ENCODE measurements around the gene HOXB3. TPM values are rescaled to one million over a fixed set of nuclear protein-coding genes. Genes with fewer than 3 reads are reported as not detected.

Gene HOXB3
- total and polyA plus RNA-seq, 8 donors: 1.1 to 5.6 (median 2.0) TPM

DNA sequence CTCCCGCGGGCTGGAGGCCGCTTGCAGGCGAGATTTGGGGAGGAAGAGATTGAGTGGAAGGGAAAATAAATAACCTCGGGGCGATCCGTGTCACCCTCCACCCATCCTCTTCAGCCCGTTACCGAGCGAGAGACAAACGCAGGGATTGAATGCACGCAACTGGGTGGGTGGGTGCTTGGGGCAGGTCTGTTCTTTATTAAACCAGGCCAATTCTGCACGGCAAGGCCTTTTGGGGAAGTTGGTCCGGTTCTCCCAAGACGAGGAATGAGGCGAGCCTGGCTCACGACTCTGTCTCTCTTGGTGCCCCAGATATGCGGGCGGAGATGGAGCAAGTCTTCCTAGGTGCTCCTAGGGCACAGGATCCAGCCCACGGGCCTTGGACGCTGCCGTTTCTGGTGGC lies 21.2 kb upstream of the HOXB3 start:
- peaks cover 0 to 5% (median 0%) of the 10 kb centered on the region in 3 donors for H3K4me1 ChIP-seq
- peaks cover 4 to 70% (median 10%) of the 10 kb centered on the region in 4 donors for H3K27me3 ChIP-seq
- no peaks in the 10 kb centered on the region for H3K36me3 ChIP-seq
- FAIRE-seq (no peak), ATAC-seq (peak in 1 of 4 donors; percentile 7), DNase-seq (no peak)
- TF ChIP-seq, protein P1, sequence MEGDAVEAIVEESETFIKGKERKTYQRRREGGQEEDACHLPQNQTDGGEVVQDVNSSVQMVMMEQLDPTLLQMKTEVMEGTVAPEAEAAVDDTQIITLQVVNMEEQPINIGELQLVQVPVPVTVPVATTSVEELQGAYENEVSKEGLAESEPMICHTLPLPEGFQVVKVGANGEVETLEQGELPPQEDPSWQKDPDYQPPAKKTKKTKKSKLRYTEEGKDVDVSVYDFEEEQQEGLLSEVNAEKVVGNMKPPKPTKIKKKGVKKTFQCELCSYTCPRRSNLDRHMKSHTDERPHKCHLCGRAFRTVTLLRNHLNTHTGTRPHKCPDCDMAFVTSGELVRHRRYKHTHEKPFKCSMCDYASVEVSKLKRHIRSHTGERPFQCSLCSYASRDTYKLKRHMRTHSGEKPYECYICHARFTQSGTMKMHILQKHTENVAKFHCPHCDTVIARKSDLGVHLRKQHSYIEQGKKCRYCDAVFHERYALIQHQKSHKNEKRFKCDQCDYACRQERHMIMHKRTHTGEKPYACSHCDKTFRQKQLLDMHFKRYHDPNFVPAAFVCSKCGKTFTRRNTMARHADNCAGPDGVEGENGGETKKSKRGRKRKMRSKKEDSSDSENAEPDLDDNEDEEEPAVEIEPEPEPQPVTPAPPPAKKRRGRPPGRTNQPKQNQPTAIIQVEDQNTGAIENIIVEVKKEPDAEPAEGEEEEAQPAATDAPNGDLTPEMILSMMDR (IDR thresholded peaks at IDR 0.05): no peak
- peak overlapping the region in 3 of 4 donors; percentile 21 to 62 (median 40) for H3K4me3 ChIP-seq
- no peak overlapping the region for H3K27ac ChIP-seq
- no peaks in the 10 kb centered on the region for H3K9me3 ChIP-seq
- intact Hi-C loops (cut with DNase I): loop anchor here in 1 of 3 donors (10.0 kb wide), 1 partner anchor 466 kb away; no protein-coding TSS in a partner anchor
- WGBS, 2 donors: 12% methylated on average over 22 of the region's 22 CpGs

DNA sequence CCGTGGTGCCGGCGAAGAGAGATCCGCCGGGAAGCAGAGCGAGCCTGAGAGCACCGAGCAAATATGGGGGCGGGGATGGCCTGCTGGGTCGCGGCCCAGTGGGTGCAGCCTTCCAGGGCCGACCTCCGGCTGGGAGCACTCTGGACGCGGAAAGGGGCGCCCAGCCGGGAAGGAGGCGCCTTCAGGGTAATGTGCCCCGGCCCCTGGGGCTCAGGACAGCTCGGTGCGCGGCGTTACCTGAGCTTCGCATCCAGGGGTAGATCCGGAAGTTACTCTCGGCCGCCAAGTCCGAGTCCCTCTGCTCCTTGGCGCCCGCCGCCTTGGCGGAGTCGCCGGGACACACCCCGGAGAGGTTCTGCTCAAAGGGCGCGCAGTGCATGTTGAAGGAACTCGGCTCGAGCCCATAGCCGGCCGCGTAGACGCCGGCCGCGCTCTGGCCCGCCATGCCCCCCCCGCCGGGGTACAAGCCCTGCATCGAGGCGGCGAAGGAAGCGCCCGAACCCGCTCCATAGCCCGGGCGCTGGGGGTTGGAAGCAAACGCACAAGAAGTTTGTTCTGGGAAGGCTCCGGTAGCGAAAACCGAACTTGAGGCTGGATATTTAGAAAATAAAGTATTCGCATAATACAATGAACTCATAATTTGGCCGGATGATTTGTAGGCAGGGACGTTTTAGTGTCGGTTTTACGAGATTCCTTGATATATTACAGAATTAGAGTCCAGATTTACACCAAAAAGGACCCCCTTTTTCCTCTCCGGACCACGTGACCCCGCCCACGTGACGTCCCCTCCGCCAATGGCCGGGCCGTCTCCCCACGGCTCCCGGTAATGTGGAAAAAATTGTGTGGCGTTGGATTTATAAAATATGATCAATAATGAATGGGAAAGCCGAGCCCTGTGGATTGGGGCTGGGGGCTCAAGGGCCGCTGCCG lies 20.5 kb upstream of the HOXB3 start, which contains the start of gene HOXB7:
TSS of gene HOXB7 (minus strand) at position 736 of the 930 bp plus-strand sequence. CDS start at position 637, 99 bp downstream.
- Histone ChIP-seq H3K9me3 (no peaks in the 10 kb centered on the region), H3K27me3 (peaks cover 2 to 71% (median 12%) of the 10 kb centered on the region in 4 donors), H3K36me3 (no peaks in the 10 kb centered on the region), H3K27ac (peak within 1 kb of the TSS in 1 of 4 donors; percentile 19), H3K4me1 (peaks cover 0 to 5% (median 0%) of the 10 kb centered on the region in 3 donors), H3K4me3 (peak within 1 kb of the TSS; percentile 18 to 62 (median 30))
- WGBS, 2 donors: 3% methylated on average over 69 to 79 of the region's 79 CpGs
- intact Hi-C loops (cut with DNase I): loop anchor here in 1 of 3 donors (10.0 kb wide), 1 partner anchor 466 kb away; no protein-coding TSS in a partner anchor
- TF ChIP-seq, protein P1 (IDR thresholded peaks at IDR 0.05): no peak
- peak in 3 of 6 donors; percentile 50 to 76 (median 70) for DNase-seq
- FAIRE-seq: no peak
- ATAC-seq: peak; percentile 54 to 63 (median 59)

DNA sequence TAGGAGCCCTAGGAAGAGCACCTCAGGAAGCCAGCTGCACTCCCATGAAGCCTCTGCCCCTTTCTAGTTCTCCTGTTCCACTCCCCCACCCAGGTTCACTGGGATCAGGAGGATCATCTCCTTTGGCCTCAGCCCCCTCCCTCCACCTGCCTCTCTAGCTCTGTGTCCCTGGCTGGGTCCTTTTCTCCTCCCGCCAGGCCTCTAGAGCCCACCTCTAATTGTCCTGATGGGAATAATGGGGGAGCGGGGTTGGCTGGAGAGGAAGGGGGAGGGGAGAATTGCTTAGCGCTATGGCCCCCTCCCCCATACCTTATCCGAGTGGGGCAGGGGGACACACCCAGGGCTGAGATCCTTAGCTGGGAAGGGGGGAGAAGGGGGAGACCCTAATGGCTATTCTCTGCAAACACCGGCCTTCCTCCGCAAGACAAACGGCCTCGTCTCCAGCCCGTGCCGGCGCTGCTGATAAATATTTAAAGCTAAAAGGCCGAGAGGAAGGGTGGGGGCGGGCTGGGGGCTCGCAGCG lies 19.8 kb upstream of the HOXB3 start:
- DNase-seq (no peak), FAIRE-seq (no peak), ATAC-seq (no peak)
- no peaks in the 10 kb centered on the region for H3K36me3 ChIP-seq
- H3K27ac ChIP-seq: no peak overlapping the region
- whole genome bisulfite sequencing, 2 donors: 6 to 8% methylated on average over 11 to 15 of the region's 15 CpGs
- H3K27me3 ChIP-seq: peaks cover 0 to 79% (median 16%) of the 10 kb centered on the region in 4 donors
- H3K9me3 ChIP-seq: no peaks in the 10 kb centered on the region
- TF ChIP-seq, protein P1 (IDR thresholded peaks at IDR 0.05): no peak
- peaks cover 0 to 5% (median 0%) of the 10 kb centered on the region in 3 donors for H3K4me1 ChIP-seq
- intact Hi-C loops (cut with DNase I): loop anchor here in 1 of 3 donors (10.0 kb wide), 1 partner anchor 465 kb away; no protein-coding TSS in a partner anchor
- H3K4me3 ChIP-seq: peak overlapping the region; percentile 18 to 62 (median 30)

DNA sequence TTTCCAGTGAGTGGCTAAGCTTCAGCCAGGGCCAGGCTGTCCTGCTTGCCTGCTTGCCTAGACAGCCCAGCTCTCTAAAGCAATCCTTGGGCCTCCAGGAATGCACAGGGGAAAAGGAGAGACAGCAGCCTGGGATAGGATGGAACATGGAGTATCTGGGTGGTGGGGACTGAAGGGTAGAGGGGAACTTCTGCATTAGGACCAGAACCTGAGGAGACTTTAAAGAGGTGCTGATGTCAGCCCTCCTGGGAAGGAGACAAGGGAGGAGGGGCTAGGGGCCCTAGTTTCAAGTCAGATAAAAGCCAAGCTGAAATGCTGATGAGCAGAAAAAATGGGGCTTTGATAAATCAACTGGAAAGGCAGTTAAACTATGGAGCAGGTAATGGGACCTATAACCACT lies 19.0 kb upstream of the HOXB3 start:
- intact Hi-C loops (cut with DNase I): no loop called here
- H3K36me3 ChIP-seq: no peaks in the 10 kb centered on the region
- H3K4me3 ChIP-seq: no peak overlapping the region
- ATAC-seq (no peak), DNase-seq (no peak), FAIRE-seq (no peak)
- peaks cover 0 to 5% (median 0%) of the 10 kb centered on the region in 3 donors for H3K4me1 ChIP-seq
- TF ChIP-seq, protein P1 (IDR thresholded peaks at IDR 0.05): no peak
- no peak overlapping the region for H3K27ac ChIP-seq
- peaks cover 0 to 82% (median 18%) of the 10 kb centered on the region in 4 donors for H3K27me3 ChIP-seq
- no peaks in the 10 kb centered on the region for H3K9me3 ChIP-seq

Measured in pancreas (tissue), 10 donors.